ENCODE results near the gene MPC1.

Gene MPC1

GRCh38 chr6:166382933-166383801 lies at the start of gene MPC1:
Gene MPC1 (minus strand): TSS chr6:166382940. CDS start chr6:166382876, 64 bp downstream.
- DNase-seq = peak; percentile 49

DNA sequence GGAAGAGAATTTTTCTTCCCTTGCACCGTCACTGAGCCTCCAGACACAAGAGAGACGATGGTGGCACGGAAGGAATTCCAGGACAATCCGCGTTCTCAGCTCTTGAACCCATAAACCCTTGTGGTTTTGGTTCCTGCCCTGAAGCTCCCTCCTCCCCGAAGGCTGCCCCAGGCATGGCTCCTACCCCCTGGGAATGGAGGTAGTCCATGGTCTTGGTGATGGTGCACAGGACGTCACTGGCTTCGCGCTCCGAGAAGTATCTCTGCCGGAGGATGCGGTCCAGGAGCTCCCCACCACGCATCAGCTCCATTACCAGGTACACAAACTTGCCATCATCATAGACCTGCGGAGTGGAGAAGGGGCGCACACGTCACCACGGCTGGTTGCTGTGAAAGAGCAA lies 47.5 kb upstream of the MPC1 start:
- DNase-seq = no peak

DNA sequence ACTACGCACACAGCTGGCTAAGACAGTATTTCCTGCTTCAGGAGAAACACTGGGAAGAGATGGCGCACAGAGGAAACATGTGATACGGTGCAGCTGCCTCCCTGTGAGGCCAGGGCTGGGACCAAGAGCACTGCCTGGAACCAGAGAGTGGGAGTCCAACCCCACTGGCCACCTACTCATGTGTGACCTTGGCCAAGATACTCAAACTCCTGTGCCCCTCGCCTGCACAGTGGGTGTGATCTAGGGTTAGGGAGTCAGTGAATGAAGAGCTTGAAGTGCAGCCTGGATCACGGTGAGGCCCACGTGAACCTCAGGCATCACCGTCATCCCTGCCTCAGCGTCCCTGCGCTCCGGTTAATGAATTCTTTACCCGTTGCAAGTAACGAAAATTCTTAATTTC lies 41.7 kb upstream of the MPC1 start:
- no peak for DNase-seq

GRCh38 chr6:166423781-166424180 lies 41.0 kb upstream of the MPC1 start:
- no peak for DNase-seq

- DNase-seq = no peak
These were observed 40.5 kb upstream of the MPC1 start for GRCh38 chr6:166423051-166423745.

DNA sequence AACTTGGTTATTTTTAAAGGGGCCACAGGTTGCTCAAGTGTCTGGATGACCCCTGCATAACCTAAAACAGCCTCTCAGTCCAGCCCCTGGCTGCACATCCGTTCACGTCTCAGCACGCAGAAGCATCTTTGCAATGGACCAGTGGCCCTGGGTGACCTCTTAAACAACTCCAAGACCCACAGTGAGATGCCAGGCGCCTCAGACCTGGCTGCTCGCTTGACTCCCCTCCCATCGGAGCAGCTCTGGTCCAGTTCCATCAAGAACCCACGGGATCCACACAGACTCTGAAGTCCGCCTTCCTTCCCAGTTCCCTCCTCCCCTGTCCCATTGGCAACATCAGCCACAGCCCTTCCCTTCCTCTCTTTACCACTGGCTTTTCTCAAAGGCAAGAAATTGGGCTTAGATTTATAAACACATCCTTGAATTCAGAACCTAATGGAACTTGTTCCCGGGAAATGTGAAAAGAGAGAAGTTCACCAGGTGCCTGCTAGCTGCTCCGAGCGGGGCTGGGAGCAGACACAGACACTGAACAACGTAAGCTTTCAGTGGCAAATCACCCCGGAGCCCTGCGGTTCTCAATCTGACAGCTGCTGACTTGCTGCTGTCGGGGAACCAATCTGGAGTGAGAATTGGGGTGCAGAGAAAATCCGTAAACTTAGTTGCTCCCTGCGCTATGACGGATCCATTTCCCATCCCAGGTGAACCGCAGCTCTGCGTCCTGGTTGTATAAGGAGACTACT lies 39.6 kb upstream of the MPC1 start:
- DNase-seq = no peak

- no peak for DNase-seq
These were observed 37.6 kb upstream of the MPC1 start for GRCh38 chr6:166420351-166420750.

DNA sequence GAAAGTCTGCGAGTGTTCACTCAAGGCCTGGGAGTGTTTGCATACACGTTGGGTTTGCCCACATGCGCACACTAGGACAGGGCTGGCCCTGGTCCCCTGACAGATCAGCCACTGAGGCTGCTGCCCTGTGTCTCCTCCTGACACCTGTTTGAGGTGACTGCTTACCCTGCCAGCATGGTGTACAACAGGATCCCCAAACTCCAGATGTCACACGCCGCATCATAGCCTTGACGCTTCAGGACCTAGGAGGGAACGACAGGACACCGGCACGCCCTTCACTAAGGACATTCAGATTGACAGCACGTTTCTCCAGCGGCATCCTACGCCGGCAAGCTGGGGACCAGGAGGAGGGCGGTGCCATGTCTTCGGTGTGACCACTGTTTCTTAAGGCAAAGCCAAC lies 37.0 kb upstream of the MPC1 start:
- DNase-seq = no peak

DNA sequence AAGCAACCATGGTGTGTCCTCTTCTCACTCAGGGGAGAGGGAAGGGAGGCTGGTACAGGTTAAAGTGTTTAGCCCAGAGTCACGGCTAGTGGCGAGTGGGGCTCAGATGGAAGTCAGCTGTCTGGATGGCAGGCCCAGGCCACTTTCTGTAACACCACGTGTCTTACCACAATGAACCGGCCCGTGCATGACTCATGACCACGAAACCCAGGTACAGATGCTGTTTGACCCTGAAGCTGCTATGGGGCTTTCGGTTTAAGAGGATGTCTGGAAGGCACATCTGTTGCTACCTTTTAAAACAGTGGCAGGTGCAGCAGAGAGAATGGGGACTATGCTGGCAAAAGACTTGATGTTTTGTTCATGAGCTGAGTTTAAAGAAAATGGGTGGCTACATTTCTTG lies 36.5 kb upstream of the MPC1 start:
- DNase-seq = no peak

DNA sequence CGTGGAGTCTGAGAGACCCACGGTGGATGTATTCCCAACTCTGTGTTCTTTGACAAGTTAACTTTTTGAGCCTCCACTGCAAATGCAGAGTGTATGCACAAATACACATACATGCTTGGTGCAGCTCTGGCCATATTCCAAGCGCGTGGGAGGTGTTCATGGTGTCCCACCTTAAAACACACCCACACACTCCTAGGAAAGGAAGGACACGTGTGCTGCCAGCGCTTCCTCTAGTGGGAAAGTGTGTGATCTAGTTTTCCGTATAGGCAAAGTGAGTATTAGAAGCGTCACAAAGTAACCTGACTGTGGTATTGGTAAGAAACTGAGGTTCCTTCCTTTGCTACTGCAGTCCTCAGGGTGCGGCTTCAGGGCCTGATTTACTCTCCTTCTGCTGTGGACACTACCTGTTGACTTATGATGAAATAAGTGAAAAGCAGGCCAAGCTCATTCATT lies 36.0 kb upstream of the MPC1 start:
- no peak for DNase-seq

DNA sequence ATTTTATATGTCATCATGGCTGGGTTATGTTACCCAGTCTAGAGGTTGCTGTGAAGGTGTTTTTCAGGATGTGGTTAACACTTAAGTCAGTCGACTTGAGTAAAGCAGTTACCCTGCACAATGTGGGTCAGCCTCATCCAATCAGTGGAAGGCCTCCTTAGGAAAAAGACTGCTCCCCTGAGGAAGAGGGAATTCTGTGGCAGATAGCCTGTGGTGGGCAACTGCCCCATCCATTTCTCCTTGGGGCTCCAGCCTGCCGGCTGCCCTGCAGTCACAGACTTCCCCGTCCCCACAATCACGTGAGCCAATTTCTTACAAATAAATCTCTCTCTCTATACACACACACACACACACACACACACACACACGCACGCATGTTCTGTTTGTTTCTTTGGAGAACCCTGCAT lies 34.5 kb upstream of the MPC1 start:
- no peak for DNase-seq

- no peak for DNase-seq
These were observed 33.1 kb upstream of the MPC1 start for GRCh38 chr6:166415833-166416347.

- DNase-seq = no peak
These were observed 32.6 kb upstream of the MPC1 start for GRCh38 chr6:166415306-166415705.

- no peak for DNase-seq
These were observed 30.8 kb upstream of the MPC1 start for GRCh38 chr6:166413491-166413951.

- no peak for DNase-seq
These were observed 30.2 kb upstream of the MPC1 start for GRCh38 chr6:166412911-166413384.

- no peak for DNase-seq
These were observed 29.6 kb upstream of the MPC1 start for GRCh38 chr6:166412156-166412910.

DNA sequence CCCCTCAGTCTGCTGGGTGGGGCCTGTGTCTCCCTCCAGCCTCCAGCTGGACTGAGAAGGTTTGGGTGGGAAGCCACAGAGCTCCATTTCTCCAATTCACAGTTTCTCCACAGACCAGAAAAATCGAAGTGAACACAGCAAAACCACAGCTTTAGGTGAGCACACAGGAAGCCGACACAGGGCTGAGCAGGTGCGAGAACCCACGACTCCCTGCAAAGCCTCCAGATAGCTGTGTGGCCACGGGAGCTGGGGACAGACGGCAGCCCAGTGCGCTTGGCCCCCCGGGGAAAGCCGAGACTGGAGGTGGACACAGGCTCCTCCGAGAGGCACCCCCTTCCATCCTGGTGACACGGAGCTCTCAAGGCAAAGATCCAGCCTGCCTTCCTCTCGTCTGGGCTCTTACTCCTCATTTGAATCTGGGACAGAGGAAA lies 29.0 kb upstream of the MPC1 start:
- DNase-seq = no peak

DNA sequence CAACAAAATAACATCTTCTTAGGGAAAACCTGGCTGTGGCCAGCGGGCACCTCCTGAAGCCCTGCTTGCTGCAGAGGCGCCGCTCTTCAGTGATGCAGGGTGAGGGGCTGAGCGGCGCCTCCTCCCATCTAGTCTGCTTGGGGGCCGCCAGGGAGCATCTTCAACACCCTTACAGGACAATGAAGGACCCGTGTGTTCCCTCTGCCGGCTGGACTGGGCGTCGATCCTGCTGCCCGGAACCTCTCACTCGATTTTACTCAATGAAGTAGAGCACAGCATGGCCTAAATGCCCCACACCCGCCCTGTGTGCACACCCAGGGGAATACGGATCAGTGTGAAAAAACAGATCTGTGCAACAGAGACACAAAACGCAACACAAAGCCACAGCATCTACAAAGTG lies 28.5 kb upstream of the MPC1 start:
- DNase-seq = no peak

GRCh38 chr6:166410426-166410935 lies 27.7 kb upstream of the MPC1 start:
- no peak for DNase-seq

GRCh38 chr6:166408936-166409755 lies 26.4 kb upstream of the MPC1 start:
- no peak for DNase-seq

DNA sequence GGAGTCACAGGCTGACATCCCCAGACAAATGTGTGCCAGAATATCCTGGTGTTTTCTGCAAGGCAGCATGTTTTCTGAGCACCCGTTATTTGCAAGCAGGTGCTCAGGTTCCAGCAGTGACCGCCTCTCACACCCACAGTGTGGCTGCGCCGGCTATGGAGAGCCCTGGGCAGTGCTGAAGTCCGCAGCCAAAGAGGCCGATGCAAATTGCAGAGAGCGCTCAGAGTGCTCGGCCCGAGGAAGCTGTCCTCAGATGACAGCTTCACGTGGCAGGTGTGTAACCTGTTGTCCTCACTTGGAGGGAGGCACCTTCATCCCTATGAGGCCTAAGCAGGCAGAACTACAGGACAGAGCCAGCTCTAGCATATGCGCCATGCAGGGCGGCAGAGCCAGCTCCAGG lies 23.5 kb upstream of the MPC1 start:
- no peak for DNase-seq

Measured in NCI-H2081 treated with DMSO at 0.1 percent for 48 hours (cell line).